SKM-1 treated with dmso at 0.1 percent for 144 hours (cell line): ENCODE measurements around the gene CNBP.
"Not testable (repeated sequence)": the region's sequence is repeated elsewhere in the genome, so short reads cannot be mapped to it uniquely, and the experiment has no call there.

Source experiments
- DNase-seq: peaks from one replicate; lab custom pipeline; 2025; ENCODE audit not compliant: unreplicated experiment; lab: John Stamatoyannopoulos, UW

CNBP gene

GRCh38 chr3:129185783-129186182, 2.1 kb upstream of the CNBP start:
- DNase-seq = no peak

- not testable (repeated sequence) for DNase-seq
These were observed 1.3 kb upstream of the CNBP start for GRCh38 chr3:129184784-129185542.

DNA sequence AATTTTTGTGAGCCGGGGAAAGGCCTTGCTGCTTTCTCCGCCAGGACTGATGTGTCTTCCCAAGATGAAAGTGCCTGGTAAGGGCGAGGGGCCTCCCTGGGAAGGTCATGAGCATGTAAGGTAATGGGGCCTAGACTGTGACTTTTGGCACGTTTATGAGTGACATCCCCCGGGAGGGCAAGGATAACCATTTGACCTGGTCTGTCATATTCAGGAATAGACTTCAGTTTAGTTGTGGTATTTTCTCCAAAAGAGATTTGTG, 631 bp upstream of the CNBP start:
- DNase-seq = no peak

DNA sequence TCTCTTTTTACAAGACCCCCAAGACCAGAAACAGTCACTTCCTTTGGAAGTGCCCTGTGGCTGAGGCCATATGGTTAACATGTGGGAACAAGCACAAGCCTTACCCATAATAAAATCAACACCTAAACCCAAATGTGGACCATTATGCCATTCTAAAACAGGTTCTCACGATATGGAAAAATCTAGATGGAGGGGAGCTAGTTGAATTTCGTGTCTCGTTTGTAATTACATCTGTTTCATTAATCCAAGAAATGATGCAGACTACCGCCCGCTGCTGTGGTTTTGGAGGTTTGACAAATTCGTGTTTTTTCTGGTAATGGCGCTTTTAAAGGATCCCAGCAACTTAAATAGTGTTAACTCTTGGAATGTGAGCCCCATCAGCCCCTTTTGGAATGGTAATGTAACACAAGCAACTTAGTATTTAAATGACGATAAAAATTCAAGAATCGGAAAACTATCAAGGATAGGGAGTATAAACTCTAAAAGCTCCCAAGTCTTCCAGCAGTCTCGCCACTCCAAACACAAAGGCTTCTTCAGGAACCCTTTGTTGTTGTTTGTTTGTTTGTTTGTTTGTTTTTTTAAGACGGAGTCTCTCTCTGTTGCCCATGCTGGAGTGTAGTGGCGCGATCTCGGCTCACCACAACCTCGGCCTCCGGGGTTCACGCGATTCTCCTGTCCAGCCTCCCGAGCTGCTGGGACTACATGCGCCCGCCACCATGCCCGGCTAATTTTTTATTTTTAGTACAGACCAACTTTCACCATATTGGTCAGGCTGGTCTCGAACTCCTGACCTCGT, 1.1 kb downstream of the CNBP start:
- no peak for DNase-seq

DNA sequence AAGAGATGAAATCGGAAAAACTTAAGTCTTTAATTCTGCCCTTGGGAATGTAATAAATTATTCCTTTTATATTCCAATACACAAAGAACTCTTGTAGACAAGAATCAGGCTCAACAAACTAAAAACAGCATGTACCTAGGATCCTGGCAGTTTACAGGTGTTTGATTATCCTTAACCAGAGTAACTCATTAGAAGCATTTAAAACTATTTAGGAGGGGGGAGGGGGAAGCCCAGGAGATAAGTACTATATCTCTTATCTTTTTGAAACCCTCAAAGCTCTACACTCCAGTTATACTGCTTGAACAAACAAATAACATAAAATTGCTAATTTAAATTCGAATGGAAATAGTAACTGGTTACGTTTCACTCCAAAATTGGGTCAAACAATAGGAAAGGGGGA, 1.9 kb downstream of the CNBP start:
- DNase-seq = no peak

DNA sequence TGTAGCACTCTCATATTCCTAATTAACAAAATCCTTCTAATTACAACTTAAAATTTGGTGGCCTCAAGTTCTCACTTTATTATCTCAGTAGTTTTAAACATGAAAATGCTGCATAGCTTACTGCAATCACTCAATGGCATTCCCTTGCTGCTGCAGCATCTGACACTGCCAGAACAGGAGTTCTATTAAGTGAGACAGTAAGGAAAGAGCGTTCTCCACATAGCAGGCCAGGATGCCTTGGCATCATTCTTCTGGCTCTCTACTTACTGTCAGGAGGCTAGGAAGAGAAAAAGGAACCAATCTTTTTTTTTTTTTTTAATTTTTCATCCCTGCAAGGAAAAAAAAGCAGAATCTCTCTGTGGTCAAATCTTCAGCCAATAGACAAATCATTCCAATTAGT, 3.2 kb downstream of the CNBP start:
- no peak for DNase-seq

DNA sequence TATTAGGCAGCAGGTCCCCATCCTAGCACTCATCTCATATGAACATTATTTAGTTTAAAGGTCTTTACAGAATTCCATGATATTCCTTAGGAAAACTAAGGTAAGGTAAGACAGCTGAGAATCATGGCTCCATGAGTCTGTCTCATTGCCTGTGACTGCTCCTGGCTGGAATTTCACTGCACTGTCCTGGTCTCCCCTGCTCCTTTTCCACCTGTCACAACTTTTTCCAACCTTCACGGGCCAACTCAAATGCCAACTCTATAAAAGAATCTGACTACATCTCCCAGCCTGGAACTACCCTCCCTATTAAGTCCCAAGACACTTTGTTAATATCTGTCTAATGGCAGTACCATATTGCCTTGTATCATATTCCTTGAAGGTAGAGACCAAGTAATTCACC, 7.6 kb downstream of the CNBP start:
- DNase-seq = no peak

- no peak for DNase-seq
These were observed 10.0 kb downstream of the CNBP start for GRCh38 chr3:129173725-129174124.

DNA sequence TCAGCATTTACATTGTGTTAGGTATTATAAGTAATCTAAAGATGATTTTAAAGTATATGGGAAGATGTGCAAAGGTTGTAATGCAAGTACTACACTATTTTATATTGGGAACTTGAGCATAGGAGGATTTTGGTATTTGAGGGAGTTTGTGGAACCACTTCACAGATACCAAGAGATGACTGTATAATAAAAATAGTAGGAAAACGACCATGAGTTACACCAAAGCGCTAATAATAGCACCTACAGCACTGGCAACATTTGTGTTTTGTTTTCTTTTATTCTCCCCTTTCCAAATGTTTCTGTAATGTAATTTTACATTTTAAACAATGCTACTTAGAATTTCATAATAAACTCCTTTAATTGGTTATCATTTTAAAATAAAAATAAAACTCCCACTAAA, 10.5 kb downstream of the CNBP start:
- DNase-seq = no peak

- DNase-seq = no peak
These were observed 16.9 kb downstream of the CNBP start for GRCh38 chr3:129166579-129167332.

- DNase-seq = not testable (repeated sequence)
These were observed 18.1 kb downstream of the CNBP start for GRCh38 chr3:129165594-129165993.

GRCh38 chr3:129164500-129164899, 19.2 kb downstream of the CNBP start:
- no peak for DNase-seq

DNA sequence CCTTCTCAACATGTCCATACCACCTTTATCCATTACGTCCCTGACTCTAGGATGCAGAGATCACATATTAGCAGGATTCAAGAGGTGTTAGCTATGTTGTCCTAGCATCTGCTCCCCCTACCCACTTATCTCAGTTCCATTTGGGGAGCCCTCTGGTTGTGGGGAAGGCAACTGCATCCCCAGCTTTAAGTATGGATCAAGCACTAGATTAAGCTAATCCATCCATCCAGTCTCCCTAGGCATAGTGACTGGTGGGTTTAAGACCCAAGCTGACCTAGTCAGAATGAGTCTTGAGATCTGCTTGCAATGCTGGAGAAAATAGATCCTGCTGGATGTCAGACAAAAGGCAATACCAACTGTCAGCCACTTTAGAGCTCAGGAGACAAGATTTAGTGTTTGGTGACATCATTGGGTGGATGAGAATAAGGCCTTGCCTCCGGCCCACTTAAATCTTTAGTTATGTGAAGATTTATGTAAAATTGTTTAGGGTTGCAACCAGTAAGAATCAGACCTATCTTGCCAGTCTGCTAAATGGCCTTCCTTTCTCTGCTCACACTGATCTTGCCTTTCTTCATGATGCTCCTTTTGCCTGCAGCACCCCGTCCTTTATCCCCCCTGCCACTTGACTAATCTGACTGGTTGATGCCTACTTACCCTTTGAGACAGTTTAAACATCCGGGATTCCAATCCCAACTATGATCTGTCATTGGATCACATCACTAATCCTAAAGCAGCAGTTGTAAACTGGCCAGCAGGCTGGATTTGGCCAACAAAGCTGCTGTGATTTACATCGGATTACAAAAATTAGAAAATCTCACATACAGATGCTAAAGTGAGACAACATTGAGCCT, 20.7 kb downstream of the CNBP start:
- no peak for DNase-seq

DNA sequence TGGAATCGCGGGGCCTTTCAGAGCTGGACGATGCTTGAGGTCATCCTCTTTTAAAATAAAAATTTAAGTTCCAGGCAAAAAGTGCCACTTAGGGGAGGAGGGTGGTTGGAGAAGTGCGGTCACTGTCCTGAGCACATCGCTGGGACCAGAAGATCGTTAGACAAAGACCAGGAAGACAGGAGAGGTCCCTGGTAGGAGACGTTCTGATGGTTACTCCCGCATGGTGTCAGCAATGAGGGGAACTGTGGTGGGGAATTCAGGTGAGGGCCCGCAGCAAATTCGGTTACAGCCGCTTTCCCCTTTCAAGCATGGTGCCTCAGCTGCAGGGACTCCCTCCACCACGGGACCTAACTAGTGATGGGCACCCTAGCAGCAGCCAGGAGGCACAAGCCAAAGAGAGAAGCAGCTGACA, 21.8 kb downstream of the CNBP start:
- no peak for DNase-seq

DNA sequence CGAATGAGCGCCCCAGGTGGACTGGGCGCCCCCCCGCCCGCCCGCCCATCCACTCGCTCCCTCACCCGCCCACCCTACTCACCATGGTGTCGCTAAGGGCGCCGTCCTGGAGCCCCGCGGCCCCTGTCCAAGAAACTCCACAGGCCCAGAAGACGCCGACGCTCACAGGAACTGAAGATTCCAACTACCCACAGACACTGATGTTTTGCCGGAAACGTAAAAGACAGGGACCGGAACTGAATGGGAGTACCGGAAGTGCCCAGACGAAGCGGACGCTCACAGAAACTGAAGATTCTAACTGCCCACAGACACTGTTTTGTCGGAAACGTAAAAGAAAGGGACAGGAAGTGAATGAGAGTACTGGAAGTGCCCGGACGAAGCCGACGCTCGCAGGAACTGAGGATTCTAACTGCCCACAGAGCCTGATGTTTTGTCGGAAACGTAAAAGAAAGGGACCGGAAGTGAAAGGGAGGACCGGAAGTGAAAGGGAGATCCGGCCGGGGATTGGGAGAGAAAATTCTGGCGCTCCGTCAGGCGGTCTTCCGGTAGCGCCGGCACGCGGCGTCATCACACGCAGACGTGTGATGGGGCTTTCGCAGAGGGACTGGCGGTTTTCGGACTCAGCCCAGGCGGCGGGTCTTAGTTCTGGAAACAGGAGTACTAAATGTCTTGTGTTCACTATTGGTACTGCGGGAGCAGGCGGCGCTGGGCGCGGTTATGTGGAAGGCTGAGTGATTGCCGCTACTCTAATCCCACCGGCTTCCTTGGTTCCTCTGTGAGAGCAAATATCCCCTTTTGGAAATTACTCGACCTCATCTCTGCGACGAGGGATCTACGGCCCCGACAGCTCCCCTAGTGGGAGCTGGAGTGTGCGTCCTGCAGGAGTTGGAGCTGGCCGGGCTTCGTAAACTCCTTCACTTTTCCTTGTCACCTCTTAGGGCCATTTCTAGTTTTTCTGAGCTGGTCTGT, 22.5 kb downstream of the CNBP start, which contains the start of gene ISY1:
ISY1 (minus strand) TSS at position 173 of the 969 bp plus-strand sequence; CDS start at position 85, 88 bp downstream.
- peak; percentile 96 for DNase-seq

DNA sequence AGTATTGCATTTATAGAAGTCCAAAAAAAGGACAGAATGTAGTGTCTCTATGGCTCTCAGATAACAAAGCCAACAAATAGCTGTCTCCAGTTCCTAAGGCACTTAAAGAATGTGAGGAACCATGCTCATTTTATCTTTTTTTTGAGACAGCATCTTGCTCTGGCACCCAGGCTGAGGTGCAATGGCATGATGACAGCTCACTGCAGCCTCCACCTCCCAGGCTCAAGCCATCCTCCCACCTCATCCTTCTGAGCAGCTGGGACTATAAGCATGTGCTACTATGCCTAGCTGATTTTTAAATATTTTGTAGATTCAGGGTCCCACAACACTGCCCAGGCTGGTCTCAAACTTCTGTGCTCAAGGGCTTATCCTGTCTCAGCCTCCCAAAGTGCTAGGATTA, 38.9 kb downstream of the CNBP start:
- DNase-seq = no peak

- not testable (repeated sequence) for DNase-seq
These were observed 42.7 kb downstream of the CNBP start for GRCh38 chr3:129141011-129141410.

GRCh38 chr3:129139911-129140310, 43.8 kb downstream of the CNBP start:
- DNase-seq = no peak

DNA sequence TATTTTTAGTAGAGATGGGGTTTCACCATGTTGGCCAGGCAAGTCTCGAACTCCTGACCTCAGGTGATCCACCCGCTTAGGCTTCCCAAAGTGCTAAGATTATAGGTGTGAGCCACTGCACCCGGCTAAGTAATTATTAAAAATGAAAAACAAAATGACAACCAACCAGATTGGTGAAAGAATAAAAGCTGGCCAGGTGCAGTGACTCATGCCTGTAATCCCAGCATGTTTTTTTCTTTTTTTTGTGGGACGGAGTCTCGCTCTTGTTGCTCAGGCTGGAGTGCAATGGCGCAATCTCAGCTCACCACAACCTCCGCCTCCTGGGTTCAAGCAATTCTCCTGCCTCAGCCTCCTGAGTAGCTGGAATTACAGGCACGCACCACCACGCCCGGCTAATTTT, 47.4 kb downstream of the CNBP start:
- DNase-seq = not testable (repeated sequence)
